ENCODE results near the gene FER. TPM values are rescaled to one million over a fixed set of nuclear protein-coding genes. Genes with fewer than 3 reads are reported as not detected.

Gene FER
- total and polyA plus RNA-seq, 9 of the 15 experiments (the other 6 are each of a cell fraction or from before 2014, with no cell fraction given): 6.7 to 18.2 (median 8.9) TPM

- TF ChIP-seq ZNF639 (CRISPR knock-in tag; conservative IDR thresholded peaks at IDR 0.05 in 1 of 2, IDR thresholded peaks at IDR 0.05 in 1 of 2): no peak
Observed at GRCh38 chr5:109029847-109030246, 282.1 kb downstream of the FER start (continued).

GRCh38 chr5:109030360-109031143 is 282.9 kb downstream of the FER start:
- H3K4me3 ChIP-seq: no peak overlapping the region
- DNase-seq (ENCODE audit: extremely low read depth in 1 of 4, low spot score in 3 of 4) (peak in 1 of 4 experiments; percentile 5), FAIRE-seq (no peak), ATAC-seq (no peak)
- no peaks in the 10 kb centered on the region for H3K9me1 ChIP-seq (ENCODE audit: control insufficient read depth, insufficient read depth, low read length)
- peaks cover 0 to 11% of the 10 kb centered on the region in 2 experiments; a peak in 3 of 5 replicates for H3K4me1 ChIP-seq (replicated peaks in 1 of 2; ENCODE audit: control insufficient read depth in 2 of 2, insufficient read depth in 2 of 2, low read length in 2 of 2)
- H4K20me1 ChIP-seq (replicated peaks; ENCODE audit: control insufficient read depth, insufficient read depth, low read length): no peaks in the 10 kb centered on the region
- in situ Hi-C loops (cut with MboI) (no loop called here), intact Hi-C loops (cut with micrococcal nuclease) (no loop called here)
- 19% methylated on average over 2 of the region's 2 CpGs for WGBS (ENCODE audit: insufficient coverage, low coverage, missing lambda C conversion rate)
- H3K9ac ChIP-seq (ENCODE audit: insufficient read depth in 1 of 2, low read depth in 2 of 2, low read length in 2 of 2): no peak overlapping the region
- BruUV-seq (replicated peaks): no TSS peak
- H3K9me3 ChIP-seq (replicated peaks; ENCODE audit: control insufficient read depth, insufficient read depth, low read depth, low read length): no peaks in the 10 kb centered on the region
- H3K27ac ChIP-seq (ENCODE audit: extremely low read depth, low read depth, low read length): peak overlapping the region; percentile 42; the same call in 1 of the 3 replicates
- H3K36me3 ChIP-seq (ENCODE audit: control insufficient read depth, insufficient read depth, low read length): no peaks in the 10 kb centered on the region
- H2AFZ ChIP-seq (ENCODE audit: low read depth, low read length): 0 out of 2 replicates have a peak overlapping the region, but pooled peaks have one; percentile 34
- POLR2A ChIA-PET: no interaction called here
- H3K4me2 ChIP-seq (ENCODE audit: insufficient read depth, low read length): no peak overlapping the region; the same call in 1 of the 2 replicates
- no peaks in the 10 kb centered on the region for H3K27me3 ChIP-seq (ENCODE audit: control insufficient read depth in 2 of 2, insufficient read depth in 2 of 2, low read length in 2 of 2)
- CTCF ChIA-PET (ENCODE audit: low intra/inter-chr PET ratio): no interaction called here
- no peaks in the 10 kb centered on the region for H3K79me2 ChIP-seq (ENCODE audit: control insufficient read depth, insufficient read depth, low read length)
- TF ChIP-seq DIDO1 (tag; IDR thresholded peaks at IDR 0.05; ENCODE audit: low read depth) (0 out of 2 replicates have a peak, but pooled peaks have one; percentile 25), CBX8 (IDR thresholded peaks at IDR 0.05; ENCODE audit: borderline replicate concordance, extremely low read depth, low read depth, low read length, poor library complexity, severe bottlenecking) (no peak), AFF1 (IDR thresholded peaks at IDR 0.05; ENCODE audit: low read depth in 1 of 2, partially characterized antibody in 2 of 2) (no peak), LCOR (CRISPR knock-in tag; IDR thresholded peaks at IDR 0.05) (no peak), FOXK2 (conservative IDR thresholded peaks at IDR 0.05 in 1 of 2, IDR thresholded peaks at IDR 0.05 in 1 of 2; ENCODE audit: low read depth in 2 of 2) (no peak), PURB (CRISPR knock-in tag; IDR thresholded peaks at IDR 0.05; ENCODE audit: low read depth) (no peak), KDM5B (IDR thresholded peaks at IDR 0.05; ENCODE audit: insufficient replicate concordance, low read depth, low read length) (no peak), C11orf30 (IDR thresholded peaks at IDR 0.05; ENCODE audit: low read depth) (peak; percentile 38; the same call in 1 of the 2 replicates)
- TF ChIP-seq, protein P1, sequence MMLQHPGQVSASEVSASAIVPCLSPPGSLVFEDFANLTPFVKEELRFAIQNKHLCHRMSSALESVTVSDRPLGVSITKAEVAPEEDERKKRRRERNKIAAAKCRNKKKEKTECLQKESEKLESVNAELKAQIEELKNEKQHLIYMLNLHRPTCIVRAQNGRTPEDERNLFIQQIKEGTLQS (IDR thresholded peaks at IDR 0.05): no peak
- TF ChIP-seq, protein P1 (CRISPR knock-in tag; conservative IDR thresholded peaks at IDR 0.05): no peak
